ENCODE results near the gene SYT9.

SYT9 gene

GRCh38 chr11:7480113-7480512 lies 228.4 kb downstream of the SYT9 start:
- DNase-seq = no peak

DNA sequence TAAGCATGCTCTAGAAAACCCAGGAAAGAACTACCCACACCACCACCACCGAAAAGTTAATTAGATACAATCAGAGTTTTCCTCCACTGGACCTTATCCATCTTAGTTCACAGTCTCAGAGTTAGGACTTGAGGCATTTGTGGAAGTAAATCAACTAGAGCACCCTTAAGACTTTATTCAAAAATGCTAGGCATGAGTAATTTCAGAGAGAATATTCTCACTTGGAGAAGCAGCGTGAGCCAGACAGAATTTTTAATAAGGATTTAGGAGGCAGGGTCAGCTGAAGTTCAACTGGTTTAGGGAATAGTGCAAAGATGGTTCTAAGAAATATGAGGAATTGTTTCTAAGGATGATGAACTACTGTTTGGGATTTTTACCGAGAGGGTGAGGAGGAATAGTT lies 232.4 kb downstream of the SYT9 start:
- DNase-seq = no peak

- DNase-seq = no peak
These were observed 232.9 kb downstream of the SYT9 start for GRCh38 chr11:7484645-7485044.

GRCh38 chr11:7485186-7486097 lies 233.7 kb downstream of the SYT9 start, which contains the start of gene OLFML1:
TSS of gene OLFML1 (plus strand) at chr11:7485506. CDS start at chr11:7485876, 370 bp downstream.
- no peak for DNase-seq

- DNase-seq = no peak
These were observed 234.5 kb downstream of the SYT9 start for GRCh38 chr11:7486098-7486780.

GRCh38 chr11:7486781-7487140 lies 235.1 kb downstream of the SYT9 start:
- DNase-seq = no peak

DNA sequence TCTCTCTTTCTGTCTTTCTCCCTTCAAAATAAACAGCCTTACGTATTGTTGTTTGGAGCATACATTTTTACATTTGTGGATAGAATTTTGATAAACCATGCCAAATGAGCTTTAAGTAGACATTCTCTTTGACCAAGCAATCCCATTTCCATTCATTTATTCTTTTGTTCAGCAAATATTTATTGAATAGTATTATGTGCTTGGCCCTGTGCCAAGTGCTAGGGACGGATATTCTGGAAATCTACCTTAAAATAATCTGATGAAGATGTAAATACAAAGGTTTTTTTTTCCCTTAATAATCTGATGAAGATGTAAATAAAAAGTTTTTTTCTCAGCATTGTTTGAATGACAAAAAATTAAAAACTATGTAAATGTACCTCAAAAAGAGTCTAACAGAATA lies 235.7 kb downstream of the SYT9 start:
- no peak for DNase-seq

GRCh38 chr11:7488681-7489080 lies 237.0 kb downstream of the SYT9 start:
- no peak for DNase-seq

DNA sequence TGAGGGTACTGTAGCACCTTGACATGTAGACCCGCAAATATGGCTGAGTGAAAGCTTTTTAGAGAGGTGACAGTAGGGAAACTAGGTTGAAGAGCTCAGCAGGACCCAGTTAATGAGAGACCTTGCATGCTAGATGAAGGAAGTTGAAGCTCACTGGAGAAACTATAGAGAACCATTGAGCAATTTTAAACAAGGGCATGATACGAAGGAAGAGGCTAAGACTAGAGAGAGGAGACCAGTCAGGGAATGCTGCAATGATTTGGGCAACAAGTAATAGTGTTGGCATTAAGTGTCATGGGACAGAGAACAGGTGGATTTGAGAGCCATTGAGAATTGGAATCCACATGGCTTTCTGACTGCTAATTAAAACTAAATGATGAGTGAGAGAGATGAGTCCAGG lies 237.7 kb downstream of the SYT9 start:
- no peak for DNase-seq

DNA sequence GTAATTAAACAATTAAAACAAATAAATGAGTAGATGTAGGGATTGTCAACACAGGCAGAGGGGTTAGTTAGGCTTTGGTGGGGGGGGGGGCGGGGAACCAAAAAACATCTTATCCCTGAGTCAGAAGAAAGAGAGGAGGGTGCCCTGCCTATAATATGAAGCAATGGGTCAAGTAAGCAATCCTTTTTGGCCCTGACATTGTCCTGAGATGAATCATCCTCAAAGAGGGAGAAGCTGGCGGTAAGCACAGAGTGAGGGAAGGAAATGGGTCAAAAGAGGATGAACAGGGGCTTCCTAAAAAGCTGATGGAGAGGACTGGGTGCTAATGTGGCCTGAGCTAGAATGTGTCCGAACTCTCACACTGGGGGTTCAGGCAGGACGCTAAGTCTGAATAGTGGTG lies 238.3 kb downstream of the SYT9 start:
- no peak for DNase-seq

DNA sequence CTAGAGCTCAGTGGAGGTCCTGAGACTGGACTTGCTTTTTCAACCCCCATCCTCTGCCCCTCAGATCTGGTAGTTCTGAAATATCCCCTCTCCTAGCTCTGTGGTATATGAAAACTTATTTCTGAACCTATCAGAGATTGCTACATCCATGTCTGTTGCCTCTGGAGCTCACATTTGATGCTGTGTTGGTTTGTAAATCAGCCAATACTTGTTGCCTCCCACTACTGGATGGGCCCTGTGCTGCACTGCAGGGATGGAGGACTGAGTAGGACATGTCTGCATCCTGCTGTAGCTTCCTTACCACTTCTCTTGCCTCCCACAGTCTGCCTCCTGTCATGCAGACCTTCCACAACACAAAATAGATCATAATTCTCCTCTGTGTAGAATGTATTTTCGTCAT lies 238.8 kb downstream of the SYT9 start:
- DNase-seq = no peak

- no peak for DNase-seq
These were observed 240.5 kb downstream of the SYT9 start for GRCh38 chr11:7492253-7492652.

DNA sequence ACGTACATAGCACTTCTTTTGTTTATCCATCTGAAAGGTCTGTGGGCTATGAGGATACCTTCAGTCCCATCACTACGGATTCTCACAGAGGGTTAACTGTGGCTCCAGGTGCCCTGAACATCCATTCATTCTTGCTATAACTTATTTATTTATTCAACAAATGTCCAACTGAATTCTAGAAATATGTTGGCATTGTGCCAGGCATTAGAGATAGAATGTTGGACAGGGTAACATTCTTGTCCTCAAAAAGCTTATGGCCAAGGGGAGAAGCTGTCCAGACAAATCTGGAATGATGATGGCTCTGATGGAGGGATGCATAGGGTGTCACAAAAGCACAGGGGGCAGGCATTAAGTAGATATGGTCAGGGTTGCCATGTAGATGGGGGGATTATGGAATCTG lies 242.0 kb downstream of the SYT9 start:
- no peak for DNase-seq

- DNase-seq = no peak
These were observed 242.5 kb downstream of the SYT9 start for GRCh38 chr11:7494086-7494745.

GRCh38 chr11:7495882-7496551 lies 244.3 kb downstream of the SYT9 start:
- DNase-seq = no peak

DNA sequence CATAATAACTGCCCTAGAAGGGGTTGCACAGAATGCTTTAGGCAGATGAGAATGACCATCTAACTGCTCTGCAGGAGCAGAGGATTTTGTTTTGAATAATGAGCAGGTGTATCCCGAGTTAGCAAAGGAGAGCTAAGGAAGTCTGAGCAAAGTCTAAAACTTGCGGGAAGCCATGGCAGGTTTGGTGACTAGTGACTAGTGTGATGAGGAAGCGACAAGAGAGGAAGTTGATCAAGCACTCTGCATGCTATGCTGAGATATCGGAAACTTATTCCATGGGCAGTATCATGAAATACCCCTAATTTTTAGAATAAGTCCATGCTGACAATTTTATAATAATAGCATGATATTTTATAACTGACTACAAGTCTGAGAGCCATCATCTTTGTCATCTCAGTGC lies 246.5 kb downstream of the SYT9 start:
- DNase-seq = no peak

DNA sequence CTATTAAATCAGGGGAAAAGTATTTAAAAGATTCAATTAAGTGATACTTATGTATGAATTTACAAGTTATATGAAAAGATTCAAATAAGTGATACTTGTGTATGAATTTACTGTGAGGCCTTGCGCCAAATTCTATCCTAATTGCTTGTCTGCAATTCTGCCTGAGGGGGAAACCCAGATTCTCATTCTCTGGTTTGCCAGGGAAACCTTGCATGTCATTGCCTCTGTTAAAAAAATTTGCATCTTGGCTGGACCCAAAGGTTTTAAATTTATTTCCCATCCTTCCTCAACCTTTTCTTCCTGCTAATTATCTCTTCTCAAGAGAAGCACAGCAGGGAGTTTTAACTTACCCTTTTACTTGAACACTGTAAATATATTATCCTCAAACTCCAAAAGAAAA lies 247.4 kb downstream of the SYT9 start:
- DNase-seq = no peak

DNA sequence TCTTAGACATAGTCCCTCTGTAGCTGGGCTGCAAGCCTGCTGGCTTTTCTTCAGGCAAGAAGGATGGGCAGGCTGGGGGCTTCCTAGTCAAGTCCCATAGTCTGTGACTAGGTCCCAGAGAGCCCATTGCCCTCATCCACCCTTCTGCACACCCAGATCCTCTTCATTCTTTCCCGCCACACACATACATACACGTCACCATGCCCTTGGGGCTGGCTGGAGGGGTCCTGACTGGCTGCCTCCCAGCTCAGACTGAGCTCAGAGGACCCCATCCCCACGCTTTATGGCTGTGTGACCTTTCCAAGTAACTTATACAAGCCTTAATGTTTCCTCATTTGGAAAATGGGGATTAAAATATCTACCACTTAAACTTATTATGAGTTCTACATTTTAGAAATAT lies 248.5 kb downstream of the SYT9 start:
- DNase-seq = no peak

DNA sequence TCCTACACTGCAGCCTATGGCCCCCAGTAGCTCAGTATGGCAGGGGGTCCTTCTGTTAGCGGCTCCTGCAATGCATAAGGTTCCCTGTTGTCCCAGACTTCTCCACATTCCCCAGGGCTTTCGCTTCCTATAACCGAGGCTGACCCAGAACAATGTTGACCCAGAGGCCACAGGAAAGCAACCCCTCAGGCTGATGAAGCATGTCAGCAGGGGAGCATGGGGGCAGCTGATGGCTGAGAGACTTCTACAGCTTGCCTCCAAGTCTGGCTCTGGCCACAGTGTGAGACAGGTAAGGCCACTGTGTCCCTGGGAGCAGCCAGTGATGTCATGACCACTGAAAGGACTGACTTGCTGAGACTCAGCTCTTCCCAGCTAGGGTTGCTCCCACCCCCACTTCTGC lies 249.5 kb downstream of the SYT9 start:
- no peak for DNase-seq

DNA sequence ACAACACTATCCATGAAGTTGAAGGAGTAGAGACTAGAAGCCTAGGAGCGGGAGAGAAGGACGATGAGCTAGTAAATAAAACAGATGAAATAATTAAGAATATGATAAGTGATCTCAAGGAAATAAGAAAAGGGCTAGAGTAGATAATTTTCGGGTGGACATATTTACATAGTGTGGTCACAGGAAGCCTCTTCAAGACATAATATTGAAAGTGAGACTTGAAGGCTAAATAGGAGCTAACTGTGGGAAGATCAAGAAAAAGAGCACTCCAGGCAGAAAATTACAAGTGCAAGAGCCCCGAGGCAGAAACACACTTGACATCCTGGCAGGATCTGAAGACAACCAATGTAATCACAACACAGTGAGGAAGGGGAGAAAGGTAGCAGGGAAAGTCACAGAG lies 250.2 kb downstream of the SYT9 start:
- no peak for DNase-seq

DNA sequence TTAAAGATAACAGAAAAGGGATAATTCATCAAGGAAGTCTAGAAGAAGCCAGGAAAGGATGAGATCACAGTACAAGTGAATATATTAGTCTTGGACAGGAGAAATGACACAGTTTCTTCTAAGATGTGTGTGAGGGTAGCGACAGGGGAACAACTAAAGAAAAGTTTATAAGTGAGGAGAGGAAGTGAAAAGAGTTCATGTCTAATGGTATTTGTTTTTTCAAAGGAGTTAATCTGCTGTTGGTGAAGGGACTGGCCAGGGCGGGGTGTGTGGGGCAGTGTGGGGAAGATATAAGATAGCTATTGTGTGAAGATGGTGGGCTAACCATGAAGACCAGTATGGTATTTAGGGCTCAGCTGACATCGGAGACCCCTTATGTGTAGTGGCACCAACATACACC lies 254.5 kb downstream of the SYT9 start:
- no peak for DNase-seq

- DNase-seq = no peak
These were observed 256.4 kb downstream of the SYT9 start for GRCh38 chr11:7508087-7508486.

DNA sequence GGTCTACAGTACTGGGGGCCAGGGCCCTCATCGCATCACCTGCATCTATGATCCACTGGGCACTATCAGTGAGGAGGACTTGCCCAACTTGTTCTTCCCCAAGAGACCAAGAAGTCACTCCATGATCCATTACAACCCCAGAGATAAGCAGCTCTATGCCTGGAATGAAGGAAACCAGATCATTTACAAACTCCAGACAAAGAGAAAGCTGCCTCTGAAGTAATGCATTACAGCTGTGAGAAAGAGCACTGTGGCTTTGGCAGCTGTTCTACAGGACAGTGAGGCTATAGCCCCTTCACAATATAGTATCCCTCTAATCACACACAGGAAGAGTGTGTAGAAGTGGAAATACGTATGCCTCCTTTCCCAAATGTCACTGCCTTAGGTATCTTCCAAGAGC lies 258.3 kb downstream of the SYT9 start:
- DNase-seq = no peak
